ENCODE measurements around the gene XPNPEP1. TPM values are rescaled to one million over a fixed set of nuclear protein-coding genes. Genes with fewer than 3 reads are reported as not detected.

Gene XPNPEP1
- polyA plus RNA-seq, 3 donors, result 80.8 to 90.9 (median 87.2) TPM

Other genes starting within 250 kb of the XPNPEP1 start
- gene ADD3, start 84.5 kb upstream of the XPNPEP1 start, polyA plus RNA-seq (ENCODE audit: insufficient read length in 3 of 3), result 100 to 1,000 TPM; 237 to 296 (median 280) TPM